GM21528 (cell line): ENCODE data around the gene ZNF451.
"Not testable (repeated sequence)": the region's sequence is repeated elsewhere in the genome, so short reads cannot be mapped to it uniquely, and the experiment has no call there.

Source experiments
- ATAC-seq: cut with Tn5 transposase; IDR thresholded peaks from one replicate; pipeline ENCODE4 v1.9.1; 2021; ENCODE audit warnings: mild to moderate bottlenecking, moderate library complexity; ENCODE audit not compliant: unreplicated experiment, low FRiP score

The ZNF451 gene

GRCh38 chr6:57089265-57089664 lies 723 bp upstream of the ZNF451 start:
- no peak for ATAC-seq

- ATAC-seq: peak; percentile 14
These were observed 575 bp downstream of the ZNF451 start for GRCh38 chr6:57090458-57091067.

- not testable (repeated sequence) for ATAC-seq
These were observed 1.4 kb downstream of the ZNF451 start for GRCh38 chr6:57091375-57091774.

- no peak for ATAC-seq
These were observed 4.7 kb downstream of the ZNF451 start for GRCh38 chr6:57094689-57095088.

- no peak for ATAC-seq
These were observed 7.6 kb downstream of the ZNF451 start for GRCh38 chr6:57097596-57097995.

- ATAC-seq: no peak
These were observed 13.0 kb downstream of the ZNF451 start for GRCh38 chr6:57102976-57103375.

- no peak for ATAC-seq
These were observed 14.3 kb downstream of the ZNF451 start for GRCh38 chr6:57104336-57104735.

- ATAC-seq: no peak
These were observed 17.0 kb downstream of the ZNF451 start for GRCh38 chr6:57106990-57107389.

- ATAC-seq: peak; percentile 90
These were observed 18.7 kb downstream of the ZNF451 start for GRCh38 chr6:57108691-57109090.

- ATAC-seq: no peak
These were observed 19.9 kb downstream of the ZNF451 start for GRCh38 chr6:57109880-57110279.

GRCh38 chr6:57113105-57113504 lies 23.1 kb downstream of the ZNF451 start:
- no peak for ATAC-seq

GRCh38 chr6:57116776-57117175 lies 26.8 kb downstream of the ZNF451 start:
- ATAC-seq: no peak

- no peak for ATAC-seq
These were observed 27.8 kb downstream of the ZNF451 start for GRCh38 chr6:57117796-57118195.

- no peak for ATAC-seq
These were observed 33.1 kb downstream of the ZNF451 start for GRCh38 chr6:57123111-57123510.

- ATAC-seq: no peak
These were observed 37.8 kb downstream of the ZNF451 start for GRCh38 chr6:57127763-57128162.

- no peak for ATAC-seq
These were observed 40.7 kb downstream of the ZNF451 start for GRCh38 chr6:57130661-57131177.

- ATAC-seq: no peak
These were observed 45.0 kb downstream of the ZNF451 start for GRCh38 chr6:57134954-57135353.

- ATAC-seq: no peak
These were observed 45.9 kb downstream of the ZNF451 start for GRCh38 chr6:57135885-57136284.

GRCh38 chr6:57137350-57137749 lies 47.4 kb downstream of the ZNF451 start:
- ATAC-seq: no peak

- no peak for ATAC-seq
These were observed 48.0 kb downstream of the ZNF451 start for GRCh38 chr6:57138026-57138425.

GRCh38 chr6:57141451-57142177 lies 51.6 kb downstream of the ZNF451 start:
- ATAC-seq: no peak

GRCh38 chr6:57142178-57142525 lies 52.2 kb downstream of the ZNF451 start:
- ATAC-seq: no peak
